Measurements from ENCODE around the gene MAIP1.

The MAIP1 gene

GRCh38 chr2:199989822-199990221, 34.4 kb downstream of the MAIP1 start:
- DNase-seq (ENCODE audit: low read depth in 2 of 2) = no peak

GRCh38 chr2:199991691-199992090, 36.3 kb downstream of the MAIP1 start:
- no peak for DNase-seq (ENCODE audit: low read depth in 2 of 2)

GRCh38 chr2:199992296-199992695, 36.9 kb downstream of the MAIP1 start:
- no peak for DNase-seq (ENCODE audit: low read depth in 2 of 2)

GRCh38 chr2:199994371-199994770, 39.0 kb downstream of the MAIP1 start:
- DNase-seq (ENCODE audit: low read depth in 2 of 2) = no peak

GRCh38 chr2:199994896-199995295, 39.5 kb downstream of the MAIP1 start:
- no peak for DNase-seq (ENCODE audit: low read depth in 2 of 2)

GRCh38 chr2:199997296-199997695, 41.9 kb downstream of the MAIP1 start:
- DNase-seq (ENCODE audit: low read depth in 2 of 2) = no peak

GRCh38 chr2:199999166-199999565, 43.8 kb downstream of the MAIP1 start:
- DNase-seq (ENCODE audit: low read depth in 2 of 2) = no peak

- no peak for DNase-seq (ENCODE audit: low read depth in 2 of 2)
These were observed 45.2 kb downstream of the MAIP1 start for GRCh38 chr2:200000444-200001163.

- DNase-seq (ENCODE audit: low read depth in 2 of 2) = no peak
These were observed 48.1 kb downstream of the MAIP1 start for GRCh38 chr2:200003444-200003843.

- no peak for DNase-seq (ENCODE audit: low read depth in 2 of 2)
These were observed 50.3 kb downstream of the MAIP1 start for GRCh38 chr2:200005675-200006074.

GRCh38 chr2:200007306-200007705, 51.9 kb downstream of the MAIP1 start:
- no peak for DNase-seq (ENCODE audit: low read depth in 2 of 2)

GRCh38 chr2:200012401-200012800, 57.0 kb downstream of the MAIP1 start:
- no peak for DNase-seq (ENCODE audit: low read depth in 2 of 2)

All from fibroblast of skin of left quadriceps (primary cell).